Fibroblast of skin of right quadriceps (primary cell): Measurements from ENCODE around the gene SCAP.
"Not testable (repeated sequence)": the region's sequence is repeated elsewhere in the genome, so short reads cannot be mapped to it uniquely, and the experiment has no call there.

Source experiments
- DNase-seq: peaks from one replicate; pipeline ENCODE4 v3.0.0-alpha.2; 2013

Gene SCAP

DNA sequence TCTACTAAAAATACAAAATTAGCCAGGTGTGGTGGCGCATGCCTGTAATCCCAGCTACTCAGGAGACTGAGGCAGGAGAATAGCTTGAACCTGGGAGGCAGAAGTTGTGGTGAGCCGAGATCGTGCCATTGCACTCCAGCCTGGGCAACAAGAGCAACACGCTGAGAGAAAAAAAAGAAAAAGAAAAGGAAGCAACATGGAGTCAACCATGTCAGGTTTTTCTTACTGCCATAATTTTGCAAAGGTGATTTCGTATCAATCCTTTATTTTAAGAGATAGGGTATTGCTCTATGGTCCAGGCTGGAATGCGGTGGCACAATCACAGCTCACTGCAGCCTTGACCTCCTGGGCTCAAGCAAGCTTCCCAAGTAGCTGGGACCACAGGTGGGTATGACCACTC is 4.5 kb upstream of the SCAP start:
- DNase-seq, result not testable (repeated sequence)

DNA sequence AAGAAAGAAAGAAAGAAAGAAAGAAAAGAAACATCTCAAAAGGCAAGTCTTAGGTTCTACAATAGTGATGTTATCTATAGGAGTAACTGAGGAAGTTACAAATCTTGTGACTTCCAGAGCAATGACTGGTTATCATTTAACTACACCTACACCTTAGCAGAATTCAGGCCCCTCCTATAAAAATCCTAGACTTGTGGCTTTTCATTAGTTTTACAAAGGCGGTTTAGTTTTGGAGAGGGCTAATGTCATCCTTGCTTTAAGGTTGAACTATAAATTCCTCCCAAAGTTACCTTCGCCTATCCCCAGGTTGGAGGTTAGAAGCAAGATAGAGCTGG is 4.1 kb upstream of the SCAP start:
- no peak for DNase-seq

DNA sequence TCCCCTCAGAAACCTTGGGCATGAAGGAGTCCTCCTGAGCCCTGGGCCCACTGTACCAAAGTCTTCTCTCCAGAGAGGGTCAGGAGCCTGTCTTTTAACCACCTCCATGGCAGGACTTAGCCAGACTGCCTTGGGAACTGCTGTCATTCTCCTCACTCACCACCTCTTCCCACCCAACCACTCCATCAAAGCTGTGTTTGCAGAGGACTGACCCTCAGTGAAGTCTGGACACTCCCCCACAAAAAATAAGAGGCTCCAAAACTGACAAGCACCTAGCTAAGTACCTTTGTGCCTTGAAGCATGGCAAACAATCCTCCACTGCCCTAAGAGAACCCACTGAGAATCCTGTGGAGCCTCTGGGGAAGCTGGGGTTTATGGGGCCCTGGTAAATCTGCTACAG is 2.3 kb upstream of the SCAP start:
- DNase-seq, result no peak

DNA sequence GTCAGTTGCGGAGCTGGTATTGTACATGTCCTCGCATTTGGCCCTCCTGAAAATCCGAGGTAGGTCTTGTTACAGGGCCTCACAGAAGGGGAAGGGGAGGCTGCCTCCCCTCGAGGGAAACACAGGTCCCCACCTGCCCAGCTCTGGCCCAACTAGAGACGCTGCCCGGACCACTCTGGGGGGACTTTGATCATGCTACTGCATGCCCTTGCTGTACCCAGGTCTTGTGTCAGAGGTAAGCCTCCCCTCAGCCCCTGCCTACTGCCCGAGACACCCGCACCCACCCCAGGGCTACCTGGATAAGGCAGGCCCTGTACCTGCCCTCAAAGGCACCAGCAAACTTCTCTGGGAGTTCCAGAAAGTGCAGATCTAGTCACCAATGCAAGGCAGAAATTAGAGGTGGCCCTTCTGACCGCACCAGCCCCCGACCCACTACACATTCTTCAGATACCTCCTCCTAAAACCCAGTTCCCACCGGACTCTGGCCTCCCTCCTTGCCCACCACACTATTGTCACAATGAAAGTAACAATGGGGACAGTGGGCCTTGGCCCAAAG is 981 bp upstream of the SCAP start:
- no peak for DNase-seq

DNA sequence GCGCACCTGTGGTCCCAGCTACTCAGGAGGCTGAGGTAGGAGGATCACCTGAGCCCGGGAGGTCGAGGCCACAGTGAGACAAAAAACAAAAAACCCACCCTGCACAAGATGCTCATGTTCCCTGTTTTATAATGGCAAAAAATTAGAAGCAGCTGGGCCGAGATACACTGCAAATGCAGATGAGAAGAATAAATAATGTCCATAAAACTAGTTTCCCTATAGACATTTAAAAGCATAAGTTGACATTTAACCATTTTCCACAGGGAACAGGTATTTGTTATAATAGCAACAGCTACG is 537 bp upstream of the SCAP start:
- DNase-seq, result no peak

DNA sequence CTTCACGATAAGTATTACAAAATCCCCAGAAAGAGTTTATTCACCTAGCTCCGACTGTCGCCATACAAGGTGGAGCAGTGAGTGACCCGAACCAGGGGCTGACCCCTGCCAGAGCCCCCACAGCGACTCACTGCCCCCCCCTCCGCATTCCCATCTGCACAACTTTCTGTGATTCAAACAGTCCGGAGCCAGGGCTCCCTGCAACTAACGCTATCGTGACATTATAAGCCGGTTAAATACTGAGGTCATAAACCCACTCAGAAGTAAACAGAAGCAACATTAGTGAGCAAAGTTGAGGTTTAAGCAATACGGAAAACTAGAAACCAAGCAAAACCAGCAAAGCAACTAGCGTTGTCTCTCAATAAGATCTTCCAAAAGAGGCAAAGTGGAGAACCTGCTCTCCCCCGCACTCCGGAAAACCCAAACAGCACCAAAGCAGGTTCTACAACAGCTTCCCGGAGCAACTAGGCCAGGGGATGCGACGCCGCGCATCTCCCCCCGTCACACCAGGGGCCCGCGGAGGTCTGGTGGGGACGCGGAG is 642 bp downstream of the SCAP start:
- DNase-seq, result peak; percentile 5

DNA sequence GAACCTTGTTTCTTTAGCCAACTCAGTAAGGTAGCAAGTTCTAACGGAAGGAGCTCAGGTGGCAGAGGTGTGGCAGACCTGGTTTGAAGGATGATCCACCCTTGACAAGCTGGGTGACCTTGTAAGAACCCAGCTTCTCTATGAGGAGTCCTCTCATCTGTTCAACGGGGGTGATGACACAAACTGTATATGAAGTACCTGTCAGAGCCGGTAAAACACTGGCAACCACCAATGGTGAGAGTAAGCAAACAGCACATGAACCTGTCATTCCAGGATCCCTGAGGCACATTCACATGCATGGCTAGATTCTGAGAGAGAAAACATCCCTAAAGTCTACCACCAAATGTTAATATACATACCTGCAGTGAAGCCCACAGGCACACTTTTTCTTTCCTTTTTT is 2.4 kb downstream of the SCAP start:
- no peak for DNase-seq

DNA sequence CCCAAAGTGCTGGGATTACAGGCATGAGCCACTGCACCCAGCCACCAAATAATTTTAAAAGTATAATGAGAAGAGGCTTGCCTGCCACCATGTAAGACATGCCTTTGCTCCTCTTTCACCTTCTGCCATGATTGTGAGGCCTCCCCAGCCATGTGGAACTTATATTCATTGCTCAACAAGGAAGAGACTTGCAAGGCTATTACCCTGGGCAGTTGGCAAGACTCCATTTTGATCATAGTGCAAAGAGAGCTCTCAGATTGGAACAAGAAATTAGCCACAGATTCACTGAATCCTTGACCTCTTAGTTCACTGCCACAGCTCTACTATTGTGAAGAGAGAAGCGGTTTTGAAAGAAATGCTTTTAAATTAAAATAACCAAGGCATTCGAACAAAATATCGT is 6.1 kb downstream of the SCAP start:
- no peak for DNase-seq

DNA sequence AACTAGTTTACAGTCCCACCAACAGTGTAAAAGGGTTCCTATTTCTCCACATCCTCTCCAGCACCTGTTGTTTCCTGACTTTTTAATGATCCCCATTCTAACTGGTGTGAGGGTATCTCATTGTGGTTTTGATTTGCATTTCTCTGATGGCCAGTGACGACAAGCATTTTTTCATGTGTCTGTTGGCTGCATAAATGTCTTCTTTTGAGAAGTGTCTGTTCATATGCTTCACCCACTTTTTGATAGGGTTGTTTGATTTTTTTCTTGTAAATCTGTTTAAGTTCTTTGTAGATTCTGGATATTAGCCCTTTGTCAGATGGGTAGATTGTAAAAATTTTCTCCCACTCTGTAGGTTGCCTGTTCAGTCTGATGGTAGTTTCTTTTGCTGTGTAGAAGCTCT is 7.4 kb downstream of the SCAP start:
- not testable (repeated sequence) for DNase-seq

DNA sequence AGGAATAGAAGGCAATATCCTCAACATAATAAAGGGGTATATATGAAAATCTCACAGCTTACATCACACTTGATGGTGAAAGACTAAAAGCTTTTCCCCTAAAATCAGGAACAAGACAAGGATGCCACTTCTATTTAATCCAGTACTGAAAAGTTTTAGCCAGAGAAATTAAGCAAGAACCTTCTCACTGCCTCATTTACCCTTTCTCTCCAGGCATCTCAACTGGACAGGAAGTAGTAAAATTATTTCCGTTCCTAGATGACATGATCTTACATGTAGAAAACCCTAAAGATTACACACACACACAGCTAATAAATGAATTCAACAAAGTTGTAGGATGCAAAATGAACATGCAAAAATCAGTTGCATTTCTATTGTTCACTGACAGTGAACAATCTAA is 11.2 kb downstream of the SCAP start:
- no peak for DNase-seq

DNA sequence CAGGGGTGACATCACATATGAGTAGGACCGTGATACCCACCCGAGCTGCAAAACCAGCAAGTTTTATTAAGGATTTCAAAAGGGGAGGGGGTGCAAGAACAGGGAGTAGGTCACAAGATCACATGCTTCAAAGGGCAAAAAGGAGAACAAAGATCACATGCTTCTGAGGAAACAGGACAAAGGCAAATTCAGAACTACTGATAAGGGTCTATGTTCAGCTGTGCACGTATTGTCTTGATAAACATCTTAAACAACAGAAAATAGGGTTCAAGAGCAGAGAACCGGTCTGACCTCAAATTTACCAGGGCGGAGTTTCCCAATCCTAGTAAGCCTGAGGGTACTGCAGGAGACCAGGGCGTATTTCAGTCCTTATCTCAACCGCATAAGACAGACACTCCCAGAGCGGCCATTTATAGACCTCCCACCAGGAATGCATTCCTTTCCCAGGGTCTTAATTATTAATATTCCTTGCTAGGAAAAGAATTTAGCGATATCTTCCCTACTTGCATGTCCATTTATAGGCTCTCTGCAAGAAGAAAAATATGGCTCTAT is 16.1 kb downstream of the SCAP start:
- not testable (repeated sequence) for DNase-seq

DNA sequence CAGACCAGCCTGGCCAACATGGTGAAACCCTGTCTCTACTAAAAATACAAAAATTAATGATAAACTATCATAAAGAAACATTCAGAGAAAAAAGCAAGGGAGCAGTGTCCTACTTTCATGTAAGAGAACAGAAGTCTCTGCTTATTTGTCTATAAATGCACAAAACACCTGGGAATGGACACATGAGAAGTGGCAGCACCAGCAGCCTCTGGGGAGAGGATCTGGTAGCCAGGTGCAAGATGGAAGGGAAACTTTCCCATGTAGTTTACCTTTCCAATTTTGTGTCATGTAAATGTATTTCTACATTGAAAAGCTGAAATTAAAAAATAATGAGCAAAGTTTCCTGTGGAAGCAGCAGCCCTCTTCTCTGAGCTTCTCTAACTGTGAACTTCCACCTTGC is 18.8 kb downstream of the SCAP start:
- DNase-seq, result no peak

DNA sequence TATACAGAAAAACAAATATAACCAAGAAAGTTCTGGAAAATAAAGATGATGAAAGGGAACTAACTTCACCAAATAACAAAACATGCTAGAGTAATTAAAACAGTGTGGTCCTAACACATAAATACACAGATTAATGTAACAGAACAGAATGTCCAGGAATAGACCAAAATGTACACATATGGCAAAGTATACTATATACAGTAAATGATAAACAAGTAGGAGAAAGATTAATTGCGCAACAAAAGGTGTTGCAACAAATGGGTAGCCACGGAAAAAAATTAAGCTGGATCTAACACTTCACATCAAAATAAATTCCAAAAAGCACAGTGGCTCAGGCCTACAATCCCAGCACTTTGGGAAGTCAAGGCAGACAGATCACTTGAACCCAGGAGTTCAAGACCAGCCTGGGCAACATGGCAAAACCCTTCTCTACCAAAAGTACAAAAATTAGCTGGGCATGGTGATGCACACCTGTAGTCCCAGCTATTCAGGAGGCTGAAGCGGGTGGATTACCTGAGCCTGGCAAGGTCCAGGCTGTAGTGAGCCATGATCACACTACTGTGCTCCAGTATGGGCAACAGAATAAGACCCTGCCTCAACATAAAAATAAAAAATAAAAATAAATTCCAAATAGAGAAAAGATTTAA is 19.8 kb downstream of the SCAP start:
- DNase-seq, result peak; percentile 32

DNA sequence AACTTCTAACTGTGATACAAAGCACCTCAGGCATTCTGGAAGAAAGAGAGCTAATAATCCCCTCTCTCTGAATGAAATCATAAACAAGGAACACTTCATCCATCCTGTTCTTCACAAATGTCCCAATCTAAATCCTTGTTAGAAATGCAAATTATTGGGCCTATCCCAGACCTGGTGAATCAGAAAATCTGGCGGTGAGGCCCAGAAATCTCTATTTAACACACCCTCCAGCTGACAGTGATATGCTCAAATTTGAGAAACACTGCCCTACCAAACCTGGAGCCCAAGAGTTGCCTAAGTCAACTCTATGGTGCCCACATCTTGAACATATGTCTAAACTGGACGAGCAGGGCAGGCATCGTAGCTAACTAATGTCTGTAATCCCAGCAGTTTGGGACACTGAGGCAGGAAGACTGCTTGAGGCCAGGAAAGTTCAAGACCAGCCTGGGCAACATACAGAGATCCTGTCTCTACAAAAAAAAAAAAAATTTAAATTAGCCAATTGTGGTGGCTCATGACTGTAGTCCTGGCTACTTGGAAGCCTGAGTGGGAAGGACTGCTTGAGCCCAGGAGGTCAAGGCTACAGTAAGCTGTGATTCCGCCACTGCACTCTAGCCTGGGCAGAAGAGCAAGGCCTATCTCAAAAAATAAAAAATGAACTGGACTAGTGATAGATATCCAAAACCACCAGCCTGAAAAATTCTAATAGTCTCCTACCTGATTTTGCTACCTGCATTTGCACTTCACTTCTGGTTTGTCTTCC is 23.1 kb downstream of the SCAP start:
- DNase-seq, result no peak

DNA sequence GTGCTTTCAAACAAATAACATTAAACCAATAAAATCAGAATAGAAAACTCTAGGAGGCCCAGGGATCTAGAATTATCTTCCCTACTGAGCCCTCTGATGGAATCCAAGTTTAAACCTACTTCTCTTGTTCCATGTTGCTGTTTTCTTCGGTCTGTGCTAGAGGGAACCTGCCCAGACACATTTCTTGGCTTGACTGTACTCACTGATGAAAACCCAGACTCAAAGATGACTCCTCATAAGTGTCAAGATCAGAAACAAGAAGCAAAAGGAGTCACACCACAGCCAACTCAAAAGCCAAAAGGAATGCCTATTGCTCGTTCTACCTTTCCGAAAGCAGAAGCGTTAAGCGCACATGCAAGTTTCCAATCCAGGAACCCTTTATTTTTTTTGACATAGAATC is 31.6 kb downstream of the SCAP start:
- no peak for DNase-seq

DNA sequence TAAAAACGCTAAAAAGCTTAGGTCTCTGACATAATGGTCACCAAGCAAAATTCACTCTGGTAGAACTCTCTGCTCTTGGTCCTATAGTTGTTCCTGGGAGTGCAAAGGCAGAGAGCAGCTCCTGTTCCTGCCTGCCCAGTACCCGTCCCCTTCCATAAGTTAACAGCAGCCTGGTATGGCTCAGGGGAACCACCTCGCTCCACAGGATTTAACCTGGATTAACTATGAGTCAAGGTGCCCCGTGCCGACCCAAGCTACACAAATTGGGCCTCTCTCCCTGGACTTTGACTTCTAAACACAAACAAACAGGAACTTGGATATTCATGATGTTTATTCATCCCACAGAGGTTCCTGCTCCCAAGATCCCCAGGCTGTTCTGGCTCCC is 32.1 kb downstream of the SCAP start:
- DNase-seq, result no peak

DNA sequence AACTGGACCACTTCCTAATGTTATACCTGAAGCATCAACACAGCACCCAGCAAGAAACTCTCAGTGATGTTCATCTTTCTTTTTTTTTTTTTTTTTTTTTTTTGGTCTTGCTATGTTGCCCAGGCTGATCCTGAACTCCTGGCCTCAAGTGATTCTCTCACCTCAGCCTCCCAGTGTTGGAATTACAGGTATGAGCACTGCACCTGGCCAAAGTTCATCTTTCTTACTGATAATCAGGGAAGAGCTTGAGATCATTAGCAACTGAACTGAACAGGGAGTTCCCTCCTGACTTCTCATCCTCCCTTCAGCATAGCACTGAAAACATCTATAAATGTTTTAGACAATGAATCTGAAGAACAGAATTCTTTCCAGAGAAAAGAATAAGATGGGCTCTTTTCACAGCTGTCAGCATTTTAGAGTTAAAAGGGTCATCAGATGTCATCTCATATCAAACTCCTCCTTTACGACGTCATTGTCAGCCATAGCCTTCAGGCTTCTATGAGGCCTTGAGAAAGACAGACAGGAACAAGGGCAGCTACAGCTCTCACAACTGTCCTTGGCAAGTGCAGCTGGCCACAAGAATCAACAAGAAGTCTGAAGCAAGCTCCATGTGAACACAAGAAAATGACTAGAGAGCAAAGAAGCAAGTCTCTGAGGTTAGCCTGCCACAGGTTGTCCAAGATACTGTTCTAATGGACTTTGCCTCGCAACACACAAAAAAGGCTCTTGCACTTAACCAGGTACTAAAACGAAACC is 33.8 kb downstream of the SCAP start:
- no peak for DNase-seq

DNA sequence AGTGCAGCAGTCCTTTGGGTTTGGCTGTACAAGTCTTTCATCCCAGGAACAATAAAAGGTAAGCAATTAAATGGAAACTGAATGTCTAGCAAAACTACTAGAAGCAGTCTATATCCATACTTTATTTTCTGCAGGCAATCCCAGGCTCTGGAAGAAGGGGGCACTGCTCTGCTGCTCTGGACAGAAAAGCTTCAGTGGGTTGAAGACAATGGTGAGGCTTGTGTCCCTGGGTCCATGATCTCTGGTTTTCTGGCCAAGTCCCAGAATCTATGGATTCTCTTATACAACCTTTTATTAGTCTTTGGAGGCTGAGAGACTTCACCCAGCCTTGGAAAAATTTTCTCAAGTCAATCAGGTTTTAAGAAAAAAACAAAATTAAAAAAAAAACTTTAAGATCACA is 35.6 kb downstream of the SCAP start:
- DNase-seq, result no peak

DNA sequence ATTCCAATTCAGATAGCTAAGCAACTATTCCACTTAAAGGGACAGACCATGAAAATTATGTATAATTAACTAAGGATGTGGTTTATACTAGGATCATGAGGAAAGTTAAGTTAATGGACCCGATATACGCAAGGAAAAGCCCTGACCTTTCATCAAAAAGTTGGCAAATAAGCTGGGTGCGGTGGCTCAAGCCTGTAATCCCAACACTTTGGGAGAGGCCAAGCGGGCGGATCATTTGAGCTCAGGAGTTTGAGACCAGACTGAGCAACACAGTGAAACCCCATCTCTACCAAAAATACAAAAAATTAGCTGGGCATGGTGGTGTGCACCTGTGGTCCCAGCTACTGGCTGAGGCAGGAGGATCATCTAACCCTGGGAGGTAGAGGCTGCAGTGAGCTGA is 39.6 kb downstream of the SCAP start:
- DNase-seq, result no peak

DNA sequence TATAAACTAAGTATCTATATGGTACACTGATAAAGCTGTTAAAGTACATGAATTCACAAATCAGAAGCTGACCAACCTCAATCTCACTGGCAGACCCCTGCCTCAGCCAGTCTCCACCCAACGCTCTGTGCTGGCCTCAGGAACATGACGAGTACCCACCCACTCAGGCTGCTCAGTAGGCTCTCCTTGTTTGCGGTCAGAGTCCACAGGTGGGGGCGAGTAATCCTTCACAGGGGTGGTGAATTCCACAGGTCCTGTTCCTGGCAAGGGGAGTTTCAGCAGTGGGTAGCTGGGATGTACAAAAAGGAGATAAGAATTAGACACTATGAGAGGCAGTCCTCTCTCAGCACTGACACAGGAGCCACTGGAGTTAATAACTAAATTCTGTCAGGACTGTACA is 40.9 kb downstream of the SCAP start:
- no peak for DNase-seq

DNA sequence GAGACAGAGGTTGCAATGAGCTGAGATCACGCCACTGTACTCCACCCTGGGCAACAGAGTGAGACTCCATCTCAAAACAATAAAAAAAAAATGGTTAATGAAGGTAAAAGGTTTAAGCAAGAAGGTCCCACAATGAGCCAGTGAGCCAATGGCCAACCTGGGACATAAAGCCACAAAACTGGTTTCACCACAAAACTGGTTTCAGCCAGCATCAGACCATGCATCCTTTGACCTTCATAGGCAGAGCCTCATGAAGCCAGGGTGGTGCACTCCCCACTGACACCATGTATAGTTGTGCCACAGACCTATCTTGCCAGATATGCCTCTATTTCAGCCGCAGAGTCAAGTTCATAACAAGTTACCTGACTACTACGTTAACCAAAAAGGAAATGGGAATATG is 41.9 kb downstream of the SCAP start:
- DNase-seq, result no peak

DNA sequence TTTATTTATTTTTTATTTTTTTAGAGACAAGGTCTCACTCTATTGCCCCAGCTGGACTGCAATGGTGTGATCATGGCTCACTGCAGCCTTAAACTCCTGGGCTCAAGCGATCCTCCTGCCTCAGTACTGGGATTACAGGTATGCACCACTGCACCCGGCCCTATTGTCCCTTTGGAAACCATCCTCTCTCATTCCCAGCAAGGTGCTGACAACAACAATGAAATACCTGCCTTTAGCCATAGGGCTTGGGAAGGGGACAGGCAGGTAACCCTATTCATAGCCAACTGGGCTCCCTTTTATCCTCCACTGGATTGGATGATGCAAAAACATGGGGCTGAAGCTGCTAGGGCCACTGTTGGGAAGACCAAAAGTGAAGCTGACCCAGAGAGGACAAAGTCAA is 43.1 kb downstream of the SCAP start:
- DNase-seq, result no peak

DNA sequence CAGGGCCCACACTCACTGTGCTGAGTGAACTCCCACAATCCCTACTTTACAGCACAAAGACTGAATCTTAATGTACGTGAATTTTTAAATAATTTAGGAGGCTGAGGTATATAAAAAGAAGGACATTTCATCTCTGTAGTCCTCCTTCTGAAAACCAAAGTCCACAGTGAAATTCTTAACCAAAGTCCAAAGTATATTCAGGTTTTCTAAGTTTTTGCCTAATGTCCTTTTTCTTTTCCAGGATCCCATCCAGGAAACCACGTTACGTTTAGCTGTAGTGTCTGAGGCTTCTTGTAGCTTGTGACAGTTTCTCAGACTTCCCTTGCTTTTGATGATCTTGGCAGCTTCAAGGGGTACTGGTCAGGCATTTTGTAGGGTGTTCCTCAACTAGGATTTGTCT is 44.5 kb downstream of the SCAP start:
- no peak for DNase-seq

DNA sequence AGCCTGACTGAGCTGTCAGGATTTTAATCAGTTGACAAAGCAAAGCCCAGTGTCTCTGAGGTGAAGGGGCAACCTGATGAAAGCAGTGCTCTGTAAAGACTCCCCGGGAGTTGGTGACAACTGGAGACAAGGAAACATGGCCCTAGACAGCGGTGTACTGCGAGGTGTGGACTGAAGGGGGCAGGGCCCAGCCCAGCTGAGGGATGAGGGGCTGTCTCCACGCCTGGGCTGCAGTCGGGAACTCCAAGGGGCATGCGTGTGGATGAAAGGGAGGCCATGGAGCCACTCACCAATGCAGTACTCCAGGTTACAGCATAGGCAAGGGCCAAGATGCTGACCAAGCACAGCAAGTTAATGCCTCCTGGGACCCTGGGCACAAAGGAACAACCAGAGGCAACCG is 45.1 kb downstream of the SCAP start:
- no peak for DNase-seq
